Activated CD8-positive, alpha-beta memory T cell treated with anti-CD3 and anti-CD28 coated beads, Interleukin-2, amount 50 U/mL, for 4 hours (primary cell): ENCODE data around the gene EPHX1.
"Not testable (repeated sequence)": the region's sequence is repeated elsewhere in the genome, so short reads cannot be mapped to it uniquely, and the experiment has no call there.

Experiments
- DNase-seq: peaks from one replicate; pipeline ENCODE4 v3.0.0-alpha.2; 2020

Gene EPHX1

GRCh38 chr1:225809842-225810578 is at the start of gene EPHX1:
Gene EPHX1 (plus strand): TSS chr1:225810124. CDS start chr1:225828730, 18,606 bp downstream.
- DNase-seq: peak; percentile 67

DNA sequence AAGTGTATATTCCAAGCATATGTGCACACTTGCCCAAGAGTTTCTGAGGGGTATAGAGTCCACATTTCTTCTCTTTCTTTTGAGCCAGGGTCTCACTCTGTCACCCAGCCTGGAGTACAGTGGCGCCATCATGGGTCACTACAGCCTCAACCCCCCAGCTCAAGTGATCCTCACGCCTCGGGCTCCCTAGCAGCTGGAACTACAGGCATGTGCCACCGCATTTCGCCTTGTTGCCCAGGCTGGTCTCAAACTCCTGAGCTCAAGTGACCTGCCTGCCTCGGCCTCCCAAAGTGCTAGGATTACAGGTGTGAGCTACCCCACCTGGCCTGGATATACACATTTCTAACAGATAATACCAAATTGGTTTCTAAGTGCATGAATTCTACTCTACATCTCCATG is 49.4 kb upstream of the EPHX1 start:
- DNase-seq: no peak

- not testable (repeated sequence) for DNase-seq
Observed at GRCh38 chr1:225761395-225761794, 48.5 kb upstream of the EPHX1 start.

GRCh38 chr1:225762002-225762441 is 47.9 kb upstream of the EPHX1 start:
- DNase-seq: no peak

GRCh38 chr1:225762444-225762843 is 47.5 kb upstream of the EPHX1 start:
- DNase-seq: no peak

DNA sequence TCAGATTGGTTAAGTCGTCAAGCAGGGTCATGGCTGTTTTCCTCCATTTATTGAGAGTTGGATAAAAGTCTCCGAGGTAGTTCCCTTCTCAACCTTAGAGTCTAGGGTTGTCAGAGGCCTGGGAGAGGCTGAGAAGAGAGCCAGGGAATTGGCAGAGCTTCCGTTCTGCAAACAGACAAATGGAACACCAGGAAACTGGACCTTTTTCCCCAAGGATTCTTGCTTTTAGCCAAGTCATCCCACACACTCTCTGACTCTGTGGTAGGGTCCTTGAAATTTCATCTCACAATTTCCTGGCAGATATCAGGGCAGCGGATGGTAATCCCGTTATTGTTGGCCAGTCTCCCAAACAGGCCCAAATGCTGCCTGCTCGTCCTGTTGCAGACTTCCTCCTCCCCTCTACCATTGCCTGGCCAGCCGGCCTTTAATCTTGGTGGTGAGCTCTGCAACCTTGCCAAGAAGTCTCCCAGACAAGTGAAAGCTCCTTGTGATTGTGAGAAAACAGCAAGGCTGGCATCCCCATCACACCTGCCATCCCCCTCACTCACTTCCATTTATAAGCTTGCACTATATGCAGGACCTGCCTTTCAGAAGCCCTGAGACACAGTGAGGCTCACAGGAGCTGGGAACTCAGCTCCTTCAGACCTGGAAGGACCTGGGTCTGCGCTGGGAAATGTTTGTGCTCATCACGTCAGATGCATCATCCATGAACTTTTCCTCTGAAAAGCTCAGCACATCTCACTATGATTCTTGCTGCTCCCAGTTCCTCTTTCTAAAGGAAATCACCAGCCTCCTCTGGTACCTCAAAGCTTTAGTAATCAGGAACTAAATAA is 46.0 kb upstream of the EPHX1 start:
- no peak for DNase-seq

GRCh38 chr1:225765982-225766674 is 43.8 kb upstream of the EPHX1 start:
- no peak for DNase-seq

DNA sequence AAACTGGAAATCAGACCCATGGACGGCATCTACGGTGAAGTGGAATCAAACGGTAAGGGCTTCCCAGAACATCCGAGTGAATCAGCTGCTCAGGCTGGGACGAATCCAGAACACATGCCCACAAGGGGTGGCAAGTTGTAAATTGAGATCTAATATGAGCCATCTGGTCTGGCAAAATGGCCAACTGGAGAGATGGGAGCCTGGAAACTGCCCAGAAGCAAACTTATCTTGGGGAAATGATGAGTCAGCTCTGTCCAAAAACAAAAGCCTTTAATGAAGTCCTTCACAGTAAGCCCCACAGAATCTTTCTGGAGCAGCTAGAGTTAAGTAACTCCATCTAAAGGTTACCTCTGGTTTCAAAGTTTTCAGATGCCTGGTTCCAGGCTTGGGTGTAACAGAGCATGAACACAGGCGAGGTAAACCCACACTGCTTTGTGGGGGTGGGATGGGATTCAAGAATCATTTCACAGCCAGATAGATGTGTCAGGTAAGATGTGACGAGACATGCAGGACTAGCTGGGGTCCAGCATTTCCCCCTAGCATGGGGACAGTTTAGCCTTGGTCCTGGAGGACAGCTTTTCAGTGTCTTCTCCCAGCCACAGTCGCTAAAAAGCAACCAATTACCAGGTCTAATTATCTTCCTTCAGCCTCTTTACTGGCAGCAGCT is 42.8 kb upstream of the EPHX1 start:
- no peak for DNase-seq

DNA sequence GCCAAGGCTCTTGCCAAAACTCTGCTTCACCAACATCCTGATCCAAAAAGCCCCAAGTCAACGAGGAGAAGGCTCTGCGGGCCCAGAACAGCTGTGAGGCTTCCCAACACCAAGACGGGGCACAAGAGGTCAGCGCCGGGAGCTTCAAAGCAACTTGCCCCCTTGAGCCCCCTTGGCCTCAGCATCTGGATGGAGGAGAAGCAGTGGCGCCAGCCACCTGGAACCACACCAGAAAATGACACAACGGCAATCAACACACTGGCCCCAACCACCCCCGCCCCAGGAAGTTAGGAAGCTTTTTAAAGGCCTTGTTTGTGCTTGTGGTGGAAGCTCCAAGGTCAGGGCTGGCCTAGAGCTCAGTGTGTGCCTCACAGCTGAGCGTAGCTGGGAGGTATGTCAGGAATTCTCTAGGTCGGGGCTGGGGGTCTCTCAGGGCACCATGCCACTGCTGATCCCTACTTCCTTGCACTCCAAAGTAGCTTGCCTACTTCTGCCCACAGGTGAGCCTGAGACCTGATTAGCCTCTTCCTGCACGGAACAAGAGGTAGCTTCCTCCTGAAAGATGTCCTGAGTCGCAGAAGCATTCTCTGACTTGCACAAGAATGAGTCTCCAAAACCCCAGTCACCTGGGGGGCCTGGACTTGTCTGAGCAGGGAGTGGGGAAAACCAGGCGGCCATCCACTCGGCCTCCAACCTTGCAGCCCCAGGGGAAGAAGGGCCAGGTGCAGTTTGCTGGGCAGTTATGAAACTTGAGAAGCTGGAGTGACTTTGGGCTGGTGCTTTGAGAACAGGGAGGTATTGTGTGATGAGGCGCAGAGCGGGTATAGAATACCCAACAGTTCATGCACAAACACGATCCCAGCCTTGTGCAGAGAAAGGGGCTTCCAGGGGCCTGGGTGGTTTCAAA is 42.0 kb upstream of the EPHX1 start:
- no peak for DNase-seq

DNA sequence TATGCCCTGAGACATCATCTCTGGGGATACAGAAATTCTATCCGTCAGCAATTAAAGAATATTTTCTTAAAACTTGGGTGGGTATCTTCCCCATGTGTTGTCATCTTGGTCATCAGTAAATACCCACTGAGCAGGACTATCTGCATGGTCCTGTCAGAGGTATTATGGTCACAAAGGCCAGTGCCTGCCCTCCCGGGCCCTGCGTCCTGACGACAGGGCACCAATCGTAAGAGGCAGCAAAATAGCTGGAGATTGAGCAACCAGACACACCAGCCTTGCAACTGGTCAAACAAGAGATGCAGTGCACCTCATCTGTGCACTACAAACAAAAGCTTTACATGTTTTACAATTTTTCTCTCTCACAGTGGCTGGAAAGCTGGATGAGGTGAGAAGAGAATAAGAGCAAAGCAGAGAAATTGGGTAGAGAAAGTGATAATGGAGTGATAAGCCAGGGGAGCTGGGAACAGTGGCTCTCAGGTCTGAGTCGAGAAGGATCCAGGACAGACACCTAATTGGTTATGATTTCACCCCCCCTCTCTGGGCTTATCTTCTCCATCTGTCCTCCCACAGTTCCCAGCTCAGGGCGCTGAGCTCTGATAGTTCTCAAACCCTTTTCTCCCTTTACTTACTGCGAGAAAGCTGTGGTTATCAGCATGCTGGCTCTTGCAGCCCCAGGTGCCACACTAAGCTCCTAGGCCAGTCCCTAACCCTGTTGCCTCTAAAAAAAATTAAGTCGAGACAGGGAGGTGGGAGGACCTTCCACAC is 41.1 kb upstream of the EPHX1 start:
- no peak for DNase-seq

DNA sequence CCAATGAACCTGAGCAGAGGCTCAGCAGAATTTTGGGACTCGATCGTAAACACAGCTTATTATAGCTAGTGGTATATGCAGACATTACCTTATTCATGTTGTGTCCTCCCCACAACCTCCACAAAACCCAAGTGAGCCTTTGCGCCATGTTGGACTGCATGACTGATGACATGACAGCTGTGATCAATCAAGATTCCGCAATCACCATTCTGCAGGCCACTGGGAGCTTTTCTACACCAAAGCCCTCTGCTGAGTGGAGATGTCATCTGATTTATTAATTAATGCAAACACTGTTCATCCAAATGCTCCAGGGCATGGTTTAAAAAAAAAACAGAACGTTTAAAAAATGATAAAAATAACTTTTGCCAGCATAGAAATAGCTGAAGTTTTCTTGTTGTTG is 40.2 kb upstream of the EPHX1 start:
- no peak for DNase-seq

GRCh38 chr1:225770561-225771248 is 39.2 kb upstream of the EPHX1 start:
- no peak for DNase-seq

DNA sequence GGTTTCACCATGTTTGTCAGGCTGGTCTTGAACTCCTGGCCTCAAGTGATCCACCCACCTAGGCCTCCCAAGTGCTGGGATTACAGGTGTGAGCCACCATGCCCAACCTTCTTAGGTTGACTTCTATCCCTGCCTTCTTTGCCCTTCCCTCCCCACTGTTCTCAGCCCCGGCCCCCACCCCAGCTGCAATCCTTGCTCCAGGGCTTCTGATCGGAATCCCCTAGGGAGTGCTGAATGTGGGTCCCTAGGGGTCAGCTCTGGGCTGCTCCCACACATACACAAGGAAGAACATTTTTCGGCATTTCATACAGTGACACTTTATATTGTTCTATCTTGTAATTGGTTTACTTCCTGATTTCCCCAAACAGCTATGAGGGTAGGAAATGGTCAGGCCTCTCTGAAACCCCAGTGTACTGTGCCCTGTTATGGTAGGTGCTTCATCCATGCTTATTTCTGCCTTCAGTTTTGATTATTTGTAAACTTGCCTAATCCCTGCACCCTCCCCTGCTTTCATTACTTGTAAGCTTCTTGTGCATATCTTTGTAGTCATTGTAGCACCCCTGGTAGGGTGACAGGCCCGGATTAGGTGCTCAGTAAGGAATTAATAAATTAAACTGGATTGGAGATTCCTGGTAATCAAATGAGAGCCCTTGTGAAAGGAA is 38.1 kb upstream of the EPHX1 start:
- no peak for DNase-seq

GRCh38 chr1:225772323-225772768 is 37.6 kb upstream of the EPHX1 start:
- no peak for DNase-seq

DNA sequence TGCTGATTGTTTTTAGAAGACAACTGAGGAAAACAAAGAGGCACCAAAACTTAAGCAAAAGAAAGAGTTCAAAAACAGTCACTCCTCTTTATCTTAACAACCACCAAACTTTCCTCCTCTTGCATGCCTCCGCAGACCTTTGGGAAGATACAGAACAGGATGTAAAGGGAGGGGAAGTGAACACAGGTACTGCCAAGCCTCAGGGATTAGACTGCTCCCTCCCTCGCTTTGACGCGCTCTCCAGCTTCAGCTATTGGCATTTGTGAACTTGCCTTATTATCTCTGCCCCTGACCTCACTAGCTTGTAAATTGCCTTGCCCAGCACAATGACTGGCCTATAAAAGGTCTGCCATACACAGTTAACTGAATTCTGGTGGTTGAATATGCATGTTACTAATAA is 37.1 kb upstream of the EPHX1 start:
- no peak for DNase-seq

DNA sequence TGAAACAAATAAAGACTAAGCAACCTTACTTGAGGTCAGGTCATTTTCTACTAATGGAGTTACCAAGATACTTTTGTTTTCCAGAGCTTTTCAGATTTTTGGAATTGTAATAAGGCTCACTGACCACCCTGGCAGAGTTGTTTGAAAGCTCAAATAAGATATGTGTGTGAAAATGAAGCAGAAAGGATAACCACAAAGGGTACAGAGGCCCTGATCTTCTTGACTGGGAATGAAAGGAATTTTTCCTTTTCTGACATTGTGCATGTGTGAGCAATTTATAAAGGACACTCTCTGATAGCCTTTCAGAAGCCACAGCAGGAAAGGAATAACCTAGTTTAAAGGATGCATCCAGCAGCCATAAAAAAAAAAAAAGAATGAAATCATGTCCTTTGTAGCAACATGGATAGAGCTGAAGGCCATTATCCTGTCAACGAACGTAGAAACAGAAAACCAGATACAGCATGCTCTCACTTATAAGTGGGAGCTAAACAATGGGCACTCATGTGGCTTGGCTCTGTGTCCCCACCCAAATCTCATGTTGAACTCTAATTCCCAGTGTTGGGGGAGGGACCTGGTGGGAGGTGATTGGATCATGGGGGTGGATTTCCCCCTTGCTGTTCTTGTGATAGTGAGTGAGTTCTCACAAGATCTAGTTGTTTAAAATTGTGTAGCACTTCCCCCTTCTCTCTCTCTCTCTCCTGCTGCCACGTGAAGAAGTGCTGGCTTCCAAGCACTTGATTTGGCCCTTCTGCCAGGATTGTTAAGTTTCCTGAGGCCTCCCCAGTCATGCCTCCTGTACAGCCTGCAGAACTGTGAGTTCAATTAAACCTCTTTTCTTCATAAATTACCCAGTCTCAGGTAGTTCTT is 35.4 kb upstream of the EPHX1 start:
- no peak for DNase-seq

DNA sequence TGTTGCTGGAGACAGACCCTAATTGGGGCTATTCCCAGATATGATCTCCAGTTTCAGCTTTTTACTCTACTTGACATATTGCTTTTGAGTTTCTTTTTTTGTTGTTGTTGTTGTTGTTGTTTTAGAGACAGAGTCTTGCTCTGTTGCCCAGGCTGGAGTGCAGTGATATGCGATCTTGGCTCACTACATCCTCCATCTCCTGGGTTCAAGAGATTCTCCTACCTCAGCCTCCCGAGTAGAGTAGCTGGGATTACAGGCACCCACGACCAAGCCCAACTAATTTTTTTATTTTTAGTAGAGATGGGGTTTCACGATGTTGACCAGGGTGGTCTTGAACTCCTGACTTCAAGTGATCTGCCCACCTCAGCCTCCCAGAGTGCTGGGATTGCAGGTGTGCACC is 33.6 kb upstream of the EPHX1 start:
- no peak for DNase-seq

GRCh38 chr1:225777058-225777582 is 32.8 kb upstream of the EPHX1 start:
- no peak for DNase-seq
